Measurements from ENCODE around the gene FYCO1. TPM values are rescaled to one million over a fixed set of nuclear protein-coding genes. Genes with fewer than 3 reads are reported as not detected.

FYCO1 gene
- total and polyA plus RNA-seq, 2 of the 8 experiments (the other 6 are each of a cell fraction or from before 2014, with no cell fraction given) = 4.8 to 10.8 TPM

- no peak overlapping the region for H2AK5ac ChIP-seq (ENCODE audit: low read depth, low read length)
- no peaks in the 10 kb centered on the region; a peak in 1 of 8 replicates for H3K36me3 ChIP-seq (ENCODE audit: control insufficient read depth in 2 of 4, insufficient read depth in 4 of 4, low read length in 3 of 4)
- H3K4me3 ChIP-seq (ENCODE audit: extremely low read depth in 1 of 4, insufficient read depth in 2 of 4, low read depth in 3 of 4, low read length in 4 of 4) = no peak overlapping the region
- H2BK20ac ChIP-seq (ENCODE audit: low read length) = no peak overlapping the region
- H2AFZ ChIP-seq (ENCODE audit: low read length) = no peak overlapping the region
- no peak overlapping the region for H2BK12ac ChIP-seq (ENCODE audit: low read depth, low read length)
- H3K18ac ChIP-seq (ENCODE audit: extremely low read depth, low read length) = no peak overlapping the region
- no peaks in the 10 kb centered on the region for H3K9me3 ChIP-seq (ENCODE audit: insufficient read depth in 2 of 2, low read depth in 1 of 2, low read length in 1 of 2)
- H2BK5ac ChIP-seq (ENCODE audit: low read depth, low read length) = no peak overlapping the region
- no peak overlapping the region for H4K91ac ChIP-seq (replicated peaks; ENCODE audit: insufficient read length, low read length)
- H3K4me1 ChIP-seq (replicated peaks in 1 of 4; ENCODE audit: control insufficient read depth in 3 of 4, insufficient read depth in 4 of 4, low read length in 3 of 4) = no peaks in the 10 kb centered on the region
- no peaks in the 10 kb centered on the region for H3K23me2 ChIP-seq (ENCODE audit: low read depth, low read length)
- POLR2A ChIA-PET (ENCODE audit: partially characterized antibody) = no interaction called here
- no peak overlapping the region for H3K9ac ChIP-seq (replicated peaks in 1 of 4; ENCODE audit: extremely low read depth in 1 of 4, low read depth in 3 of 4, low read length in 3 of 4)
- no peak overlapping the region for H3K23ac ChIP-seq (ENCODE audit: insufficient read length)
- no peaks in the 10 kb centered on the region for H4K20me1 ChIP-seq (replicated peaks in 1 of 2; ENCODE audit: control insufficient read depth in 1 of 2, insufficient read depth in 2 of 2, low read length in 2 of 2)
- no peak overlapping the region for H3K14ac ChIP-seq (ENCODE audit: insufficient read length)
- H3K27ac ChIP-seq (ENCODE audit: low read depth, low read length) = no peak overlapping the region
- CTCF ChIA-PET (ENCODE audit: partially characterized antibody) = interaction anchor here (1.1 to 1.6 kb wide), 3 partner anchors 17 to 23 kb away, joined by 3 to 5 read pairs (median 3); no protein-coding TSS in a partner anchor
- no peak for TF ChIP-seq CBX5 (IDR thresholded peaks at IDR 0.05; ENCODE audit: low read depth, low read length)
- TF ChIP-seq BRCA1 (IDR thresholded peaks at IDR 0.05; ENCODE audit: low read depth, low read length) = no peak
- no peak for TF ChIP-seq KDM5A (IDR thresholded peaks at IDR 0.05; ENCODE audit: low read length)
- no peak for TF ChIP-seq EP300 (IDR thresholded peaks at IDR 0.05; ENCODE audit: borderline replicate concordance in 1 of 2, low read depth in 2 of 2, low read length in 2 of 2)
- no peaks in the 10 kb centered on the region for H3K79me2 ChIP-seq (ENCODE audit: control insufficient read depth in 1 of 2, insufficient read depth in 2 of 2, low read length in 2 of 2)
- DNase-seq (ENCODE audit: low read depth in 1 of 2, low spot score in 2 of 2) (no peak), FAIRE-seq (no peak)
- H3K27me3 ChIP-seq (replicated peaks in 1 of 4; ENCODE audit: control insufficient read depth in 3 of 4, extremely low read depth in 1 of 4, insufficient read depth in 3 of 4, low read length in 3 of 4) = no peaks in the 10 kb centered on the region; a peak in 2 of 7 replicates
- no peaks in the 10 kb centered on the region; the same call in 1 of the 2 replicates for H3K79me1 ChIP-seq (ENCODE audit: low read depth, low read length)
- no peak overlapping the region for H2BK15ac ChIP-seq (ENCODE audit: low read length)
- no peak overlapping the region for H3K56ac ChIP-seq (replicated peaks; ENCODE audit: insufficient read length, low read depth, low read length)
- H4K5ac ChIP-seq (ENCODE audit: insufficient read length, low read depth, low read length) = no peak overlapping the region
- no peak overlapping the region for H3K4ac ChIP-seq (replicated peaks; ENCODE audit: insufficient read length, low read depth, low read length)
- H3K4me2 ChIP-seq (ENCODE audit: insufficient read depth in 1 of 2, low read depth in 2 of 2, low read length in 2 of 2) = no peak overlapping the region
- no peak overlapping the region for H4K8ac ChIP-seq (ENCODE audit: extremely low read depth, insufficient read depth, low read length)
- no peak overlapping the region for H2BK120ac ChIP-seq (replicated peaks; ENCODE audit: low read depth, low read length)
- WGBS, 2 experiments (ENCODE audit: extremely low coverage in 1 of 2, insufficient coverage in 1 of 2, insufficient read length in 1 of 2, insufficient replicate concordance in 2 of 2, low coverage in 1 of 2, low lambda C conversion rate in 2 of 2, missing lambda C conversion rate in 1 of 2) = 75% methylated on average over 7 of the region's 7 CpGs; no CpG with 5 or more reads in 1 of the 2 experiments
Observed at GRCh38 chr3:45887759-45888511, 107.7 kb downstream of the FYCO1 start.
